ENCODE measurements around the gene HNRNPH2.
A peak's percentile ranks its signal among the peaks of the same experiment; 100 is the strongest.

HNRNPH2 gene

DNA sequence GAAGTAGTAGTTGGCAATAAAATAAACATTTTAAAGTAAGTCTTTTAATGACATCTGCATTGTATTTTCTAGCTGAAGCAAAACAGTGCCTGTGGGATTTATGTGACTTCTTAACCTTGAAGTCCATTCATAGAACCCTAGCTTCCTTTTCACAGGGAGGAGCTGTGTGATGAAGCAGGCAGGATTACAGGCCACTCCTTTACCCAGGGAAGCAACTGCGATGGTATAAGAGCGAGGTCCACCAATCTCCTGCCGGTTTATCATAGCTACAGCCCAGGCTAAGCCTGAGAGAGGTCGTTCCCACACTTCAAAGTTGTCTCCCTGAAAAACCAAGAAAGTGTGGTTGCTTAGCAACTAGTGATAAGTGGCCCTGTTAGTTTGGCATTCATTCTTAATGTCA, 10.2 kb upstream of the HNRNPH2 start:
- no peaks in the 10 kb centered on the region for H3K4me1 ChIP-seq (ENCODE audit: control insufficient read depth, insufficient read depth, low read length)
- H3K9ac ChIP-seq (ENCODE audit: low read length): no peak overlapping the region
- H3K27me3 ChIP-seq (ENCODE audit: control insufficient read depth, insufficient read depth, low read length): no peaks in the 10 kb centered on the region
- H3K9me3 ChIP-seq (ENCODE audit: control insufficient read depth, insufficient read depth, low read depth, low read length): no peaks in the 10 kb centered on the region
- no peak overlapping the region for H3K4me3 ChIP-seq (ENCODE audit: low read depth, low read length)
- peaks cover 59% of the 10 kb centered on the region for H3K36me3 ChIP-seq (ENCODE audit: control insufficient read depth, insufficient read depth, low read length)
- H3K27ac ChIP-seq (ENCODE audit: low read depth, low read length): no peak overlapping the region

GRCh38 chrX:101398694-101399093, 9.3 kb upstream of the HNRNPH2 start:
- Histone ChIP-seq H3K36me3 (ENCODE audit: control insufficient read depth, insufficient read depth, low read length) (peaks cover 56% of the 10 kb centered on the region), H3K9me3 (ENCODE audit: control insufficient read depth, insufficient read depth, low read depth, low read length) (no peaks in the 10 kb centered on the region), H3K9ac (ENCODE audit: low read length) (no peak overlapping the region), H3K27ac (ENCODE audit: low read depth, low read length) (no peak overlapping the region), H3K27me3 (ENCODE audit: control insufficient read depth, insufficient read depth, low read length) (no peaks in the 10 kb centered on the region), H3K4me3 (ENCODE audit: low read depth, low read length) (no peak overlapping the region), H3K4me1 (ENCODE audit: control insufficient read depth, insufficient read depth, low read length) (no peaks in the 10 kb centered on the region)

- no peaks in the 10 kb centered on the region for H3K9me3 ChIP-seq (ENCODE audit: control insufficient read depth, insufficient read depth, low read depth, low read length)
- peaks cover 49% of the 10 kb centered on the region for H3K36me3 ChIP-seq (ENCODE audit: control insufficient read depth, insufficient read depth, low read length)
- no peak overlapping the region for H3K9ac ChIP-seq (ENCODE audit: low read length)
- H3K27me3 ChIP-seq (ENCODE audit: control insufficient read depth, insufficient read depth, low read length): no peaks in the 10 kb centered on the region
- no peak overlapping the region for H3K27ac ChIP-seq (ENCODE audit: low read depth, low read length)
- H3K4me1 ChIP-seq (ENCODE audit: control insufficient read depth, insufficient read depth, low read length): no peaks in the 10 kb centered on the region
- no peak overlapping the region for H3K4me3 ChIP-seq (ENCODE audit: low read depth, low read length)
Measured at GRCh38 chrX:101399825-101400224, 8.2 kb upstream of the HNRNPH2 start.

DNA sequence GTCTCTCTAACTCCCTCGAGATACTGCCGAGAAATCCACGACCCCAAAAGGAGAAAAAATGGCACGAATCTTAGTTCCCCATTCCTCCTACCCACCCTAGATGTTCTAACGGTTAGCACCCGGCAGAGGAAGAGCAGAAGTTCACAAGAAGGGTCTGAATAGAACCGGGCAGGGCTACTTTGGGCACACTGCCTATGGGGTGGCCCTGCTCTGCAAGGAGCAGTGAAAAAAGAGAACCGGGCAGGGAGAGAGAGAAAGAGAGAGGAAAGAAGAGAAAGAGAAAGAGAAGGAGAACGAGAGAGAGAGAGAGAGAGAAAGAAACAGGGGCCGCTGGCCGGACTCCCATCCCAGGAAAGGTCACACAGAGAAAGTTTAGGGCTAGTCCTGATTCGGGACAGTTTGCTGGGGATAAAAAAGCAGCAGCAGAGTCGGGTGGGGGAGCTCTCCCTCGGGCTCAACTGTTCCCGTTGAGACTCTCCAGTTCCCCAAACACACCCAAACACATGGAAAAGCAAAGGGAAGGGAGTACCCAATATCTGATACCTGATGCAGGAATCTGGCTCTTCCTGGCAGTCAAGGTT, 765 bp upstream of the HNRNPH2 start:
- no peaks in the 10 kb centered on the region; the same call in 1 of the 2 replicates for H3K4me1 ChIP-seq (ENCODE audit: control insufficient read depth, insufficient read depth, low read length)
- peaks cover 16% of the 10 kb centered on the region for H3K36me3 ChIP-seq (ENCODE audit: control insufficient read depth, insufficient read depth, low read length)
- peak overlapping the region; percentile 86 for H3K4me3 ChIP-seq (ENCODE audit: low read depth, low read length)
- H3K27me3 ChIP-seq (ENCODE audit: control insufficient read depth, insufficient read depth, low read length): no peaks in the 10 kb centered on the region
- peak overlapping the region; percentile 88 for H3K9ac ChIP-seq (ENCODE audit: low read length)
- peak overlapping the region; percentile 30; the same call in 1 of the 2 replicates for H3K27ac ChIP-seq (ENCODE audit: low read depth, low read length)
- no peaks in the 10 kb centered on the region for H3K9me3 ChIP-seq (ENCODE audit: control insufficient read depth, insufficient read depth, low read depth, low read length)

DNA sequence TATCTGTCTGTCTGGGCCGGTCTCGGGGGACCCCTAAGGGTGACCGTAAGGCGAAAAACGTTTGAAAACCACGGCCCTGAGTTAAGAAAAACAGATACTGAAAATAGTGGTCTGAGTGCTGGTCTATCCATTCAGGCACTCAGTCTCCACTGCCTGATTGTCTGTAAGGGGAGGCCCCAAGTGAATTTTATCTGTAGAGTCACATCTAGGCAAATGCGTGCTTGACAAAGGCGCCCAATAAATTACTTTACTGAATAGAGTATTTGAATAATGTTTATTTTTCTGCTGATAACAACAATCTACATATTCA, 465 bp downstream of the HNRNPH2 start:
- Histone ChIP-seq H3K27me3 (ENCODE audit: control insufficient read depth, insufficient read depth, low read length) (no peaks in the 10 kb centered on the region), H3K27ac (ENCODE audit: low read depth, low read length) (peak overlapping the region; percentile 91), H3K9ac (ENCODE audit: low read length) (peak overlapping the region; percentile 93), H3K9me3 (ENCODE audit: control insufficient read depth, insufficient read depth, low read depth, low read length) (no peaks in the 10 kb centered on the region), H3K4me1 (ENCODE audit: control insufficient read depth, insufficient read depth, low read length) (no peaks in the 10 kb centered on the region; the same call in 1 of the 2 replicates), H3K36me3 (ENCODE audit: control insufficient read depth, insufficient read depth, low read length) (peaks cover 21% of the 10 kb centered on the region), H3K4me3 (ENCODE audit: low read depth, low read length) (peak overlapping the region; percentile 86)

GRCh38 chrX:101409043-101409442, 1.0 kb downstream of the HNRNPH2 start:
- Histone ChIP-seq H3K27ac (ENCODE audit: low read depth, low read length) (peak overlapping the region; percentile 91), H3K36me3 (ENCODE audit: control insufficient read depth, insufficient read depth, low read length) (peaks cover 22% of the 10 kb centered on the region), H3K9me3 (ENCODE audit: control insufficient read depth, insufficient read depth, low read depth, low read length) (no peaks in the 10 kb centered on the region), H3K4me3 (ENCODE audit: low read depth, low read length) (peak overlapping the region; percentile 86), H3K9ac (ENCODE audit: low read length) (peak overlapping the region; percentile 93), H3K4me1 (ENCODE audit: control insufficient read depth, insufficient read depth, low read length) (no peaks in the 10 kb centered on the region; the same call in 1 of the 2 replicates), H3K27me3 (ENCODE audit: control insufficient read depth, insufficient read depth, low read length) (no peaks in the 10 kb centered on the region)

GRCh38 chrX:101410461-101410860, 2.4 kb downstream of the HNRNPH2 start:
- H3K4me3 ChIP-seq (ENCODE audit: low read depth, low read length): no peak overlapping the region; the same call in 1 of the 2 replicates
- H3K9me3 ChIP-seq (ENCODE audit: control insufficient read depth, insufficient read depth, low read depth, low read length): no peaks in the 10 kb centered on the region
- no peak overlapping the region for H3K27ac ChIP-seq (ENCODE audit: low read depth, low read length)
- no peak overlapping the region for H3K9ac ChIP-seq (ENCODE audit: low read length)
- H3K27me3 ChIP-seq (ENCODE audit: control insufficient read depth, insufficient read depth, low read length): no peaks in the 10 kb centered on the region
- peaks cover 22% of the 10 kb centered on the region for H3K36me3 ChIP-seq (ENCODE audit: control insufficient read depth, insufficient read depth, low read length)
- H3K4me1 ChIP-seq (ENCODE audit: control insufficient read depth, insufficient read depth, low read length): peaks cover 3% of the 10 kb centered on the region; the same call in 1 of the 2 replicates

DNA sequence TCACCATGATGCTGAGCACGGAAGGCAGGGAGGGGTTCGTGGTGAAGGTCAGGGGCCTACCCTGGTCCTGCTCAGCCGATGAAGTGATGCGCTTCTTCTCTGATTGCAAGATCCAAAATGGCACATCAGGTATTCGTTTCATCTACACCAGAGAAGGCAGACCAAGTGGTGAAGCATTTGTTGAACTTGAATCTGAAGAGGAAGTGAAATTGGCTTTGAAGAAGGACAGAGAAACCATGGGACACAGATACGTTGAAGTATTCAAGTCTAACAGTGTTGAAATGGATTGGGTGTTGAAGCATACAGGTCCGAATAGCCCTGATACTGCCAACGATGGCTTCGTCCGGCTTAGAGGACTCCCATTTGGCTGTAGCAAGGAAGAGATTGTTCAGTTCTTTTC, 4.0 kb downstream of the HNRNPH2 start:
- peaks cover 22% of the 10 kb centered on the region for H3K36me3 ChIP-seq (ENCODE audit: control insufficient read depth, insufficient read depth, low read length)
- no peak overlapping the region for H3K27ac ChIP-seq (ENCODE audit: low read depth, low read length)
- H3K4me1 ChIP-seq (ENCODE audit: control insufficient read depth, insufficient read depth, low read length): peaks cover 11% of the 10 kb centered on the region
- no peaks in the 10 kb centered on the region for H3K27me3 ChIP-seq (ENCODE audit: control insufficient read depth, insufficient read depth, low read length)
- H3K9me3 ChIP-seq (ENCODE audit: control insufficient read depth, insufficient read depth, low read depth, low read length): no peaks in the 10 kb centered on the region
- no peak overlapping the region for H3K4me3 ChIP-seq (ENCODE audit: low read depth, low read length)
- no peak overlapping the region for H3K9ac ChIP-seq (ENCODE audit: low read length)

DNA sequence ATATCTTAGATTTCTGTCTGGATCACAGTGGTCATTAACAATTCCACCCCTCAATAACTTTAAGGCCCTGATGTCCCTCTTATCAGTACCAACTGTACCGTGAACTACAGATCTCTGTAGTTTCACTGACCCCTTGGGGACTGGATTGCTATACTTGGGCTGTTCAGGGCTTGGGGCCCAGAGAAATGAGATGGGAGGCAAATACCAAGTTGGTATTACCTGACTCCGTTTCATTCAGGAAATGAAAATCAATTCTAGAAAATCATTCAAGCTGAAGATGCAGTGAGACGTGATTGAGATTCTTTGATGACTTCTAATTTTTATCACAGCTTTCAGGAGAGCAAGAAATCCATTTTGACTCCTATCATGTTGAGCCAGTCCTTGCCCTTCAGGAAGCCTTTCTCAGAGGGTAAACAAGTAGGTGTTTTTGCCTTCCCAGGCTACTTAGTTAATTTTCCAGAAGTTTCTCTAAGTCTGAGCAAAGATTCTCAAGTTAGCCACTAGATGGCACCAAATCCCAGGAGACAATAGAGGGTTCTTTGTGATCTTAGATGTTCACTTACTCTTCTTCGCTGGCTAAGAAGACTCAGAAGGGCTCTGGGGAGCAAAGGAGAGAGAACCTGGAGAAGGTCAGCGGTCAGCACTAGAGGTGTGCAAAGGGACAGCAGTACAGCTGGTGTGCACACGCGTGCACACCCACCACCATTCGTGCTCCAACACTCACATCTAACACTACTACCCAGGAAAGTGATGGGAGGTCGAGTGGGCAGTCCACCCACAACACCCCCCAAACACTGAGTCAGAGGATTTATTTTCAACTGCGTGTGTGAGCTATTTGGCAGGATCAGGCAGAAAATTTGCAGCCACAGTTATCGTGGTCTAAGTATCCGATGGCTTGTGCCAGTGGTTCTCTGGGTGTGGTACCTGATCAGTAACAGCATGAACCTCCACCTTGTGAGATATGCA, 7.4 kb downstream of the HNRNPH2 start:
- Histone ChIP-seq H3K4me1 (ENCODE audit: control insufficient read depth, insufficient read depth, low read length) (peaks cover 29% of the 10 kb centered on the region), H3K9me3 (ENCODE audit: control insufficient read depth, insufficient read depth, low read depth, low read length) (no peaks in the 10 kb centered on the region), H3K27ac (ENCODE audit: low read depth, low read length) (0 out of 2 replicates have a peak overlapping the region, but pooled peaks have one; percentile 27), H3K27me3 (ENCODE audit: control insufficient read depth, insufficient read depth, low read length) (no peaks in the 10 kb centered on the region), H3K4me3 (ENCODE audit: low read depth, low read length) (0 out of 2 replicates have a peak overlapping the region, but pooled peaks have one; percentile 23), H3K9ac (ENCODE audit: low read length) (no peak overlapping the region), H3K36me3 (ENCODE audit: control insufficient read depth, insufficient read depth, low read length) (peaks cover 22% of the 10 kb centered on the region)

- H3K4me3 ChIP-seq (ENCODE audit: low read depth, low read length): no peak overlapping the region
- H3K9ac ChIP-seq (ENCODE audit: low read length): no peak overlapping the region
- peaks cover 22% of the 10 kb centered on the region for H3K36me3 ChIP-seq (ENCODE audit: control insufficient read depth, insufficient read depth, low read length)
- H3K4me1 ChIP-seq (ENCODE audit: control insufficient read depth, insufficient read depth, low read length): peaks cover 29% of the 10 kb centered on the region
- H3K27me3 ChIP-seq (ENCODE audit: control insufficient read depth, insufficient read depth, low read length): no peaks in the 10 kb centered on the region
- H3K27ac ChIP-seq (ENCODE audit: low read depth, low read length): no peak overlapping the region
- no peaks in the 10 kb centered on the region for H3K9me3 ChIP-seq (ENCODE audit: control insufficient read depth, insufficient read depth, low read depth, low read length)
Measured at GRCh38 chrX:101416691-101417090, 8.7 kb downstream of the HNRNPH2 start.

- H3K4me1 ChIP-seq (ENCODE audit: control insufficient read depth, insufficient read depth, low read length): peaks cover 29% of the 10 kb centered on the region
- no peaks in the 10 kb centered on the region for H3K9me3 ChIP-seq (ENCODE audit: control insufficient read depth, insufficient read depth, low read depth, low read length)
- H3K9ac ChIP-seq (ENCODE audit: low read length): no peak overlapping the region
- peaks cover 17% of the 10 kb centered on the region for H3K36me3 ChIP-seq (ENCODE audit: control insufficient read depth, insufficient read depth, low read length)
- no peaks in the 10 kb centered on the region for H3K27me3 ChIP-seq (ENCODE audit: control insufficient read depth, insufficient read depth, low read length)
- peak overlapping the region; percentile 90; the same call in 1 of the 2 replicates for H3K4me3 ChIP-seq (ENCODE audit: low read depth, low read length)
- no peak overlapping the region for H3K27ac ChIP-seq (ENCODE audit: low read depth, low read length)
Measured at GRCh38 chrX:101417190-101417589, 9.2 kb downstream of the HNRNPH2 start.
